Measurements from ENCODE around the gene MANBA.

GRCh38 chr4:102733084-102733483 lies 27.7 kb downstream of the MANBA start:
- TF ChIP-seq EZH2phosphoT487 (IDR thresholded peaks at IDR 0.05; ENCODE audit: borderline replicate concordance, low read length) (no peak), CTCF (IDR thresholded peaks at IDR 0.05; ENCODE audit: low read depth, low read length, poor library complexity, severe bottlenecking) (no peak)

All from DOHH2 (cell line).